GM19035 (cell line): ENCODE data around the gene GATA5.

Experiments used
- ATAC-seq: cut with Tn5 transposase; IDR thresholded peaks from one replicate; pipeline ENCODE4 v1.9.1; 2021; ENCODE audit not compliant: unreplicated experiment

Gene GATA5

DNA sequence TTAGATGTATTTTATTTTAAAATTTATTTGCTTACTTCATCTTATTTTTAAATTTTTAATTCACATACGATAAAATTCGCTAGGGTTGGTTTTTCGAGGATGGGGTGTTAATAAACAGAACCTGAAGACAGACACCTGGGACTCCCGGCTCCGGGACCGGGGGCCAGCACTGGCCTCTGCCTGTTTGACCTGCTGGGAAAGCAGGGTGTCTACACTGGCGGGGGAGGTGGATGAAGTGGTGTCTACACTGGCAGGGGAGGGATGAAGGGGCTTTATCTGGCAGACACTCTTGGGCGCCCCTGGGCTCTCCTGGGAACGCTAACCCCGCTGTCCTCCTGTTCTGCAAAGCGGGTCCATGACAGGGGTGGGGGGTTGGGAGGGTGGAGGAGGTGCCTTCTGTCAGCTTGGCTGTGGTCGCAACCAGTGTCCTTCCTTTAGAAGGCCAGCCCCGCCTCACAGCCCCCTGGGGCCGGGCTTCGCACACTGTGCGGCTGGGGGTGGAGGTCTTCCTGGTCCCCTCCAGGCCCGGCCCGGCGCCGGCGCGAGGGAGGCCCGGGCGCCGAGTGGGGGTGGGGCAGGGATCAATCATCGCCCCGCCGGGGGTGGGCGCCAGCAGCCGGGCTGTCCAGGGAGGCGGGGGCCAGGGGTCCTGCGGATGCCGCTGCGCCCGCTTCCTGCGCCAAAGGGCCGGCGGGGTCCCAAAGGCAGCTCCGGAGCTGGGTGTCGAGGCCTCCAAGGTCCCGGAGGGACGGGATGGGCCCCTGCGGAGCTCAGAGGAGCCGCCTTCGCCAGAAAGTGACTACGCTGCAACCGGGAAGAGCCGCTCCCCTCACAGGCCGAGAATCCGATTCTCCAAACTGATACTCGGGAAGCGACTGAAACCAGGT lies 1.8 kb downstream of the GATA5 start:
- ATAC-seq, result no peak

- no peak for ATAC-seq
These were observed 2.7 kb downstream of the GATA5 start for GRCh38 chr20:62472941-62473585.

DNA sequence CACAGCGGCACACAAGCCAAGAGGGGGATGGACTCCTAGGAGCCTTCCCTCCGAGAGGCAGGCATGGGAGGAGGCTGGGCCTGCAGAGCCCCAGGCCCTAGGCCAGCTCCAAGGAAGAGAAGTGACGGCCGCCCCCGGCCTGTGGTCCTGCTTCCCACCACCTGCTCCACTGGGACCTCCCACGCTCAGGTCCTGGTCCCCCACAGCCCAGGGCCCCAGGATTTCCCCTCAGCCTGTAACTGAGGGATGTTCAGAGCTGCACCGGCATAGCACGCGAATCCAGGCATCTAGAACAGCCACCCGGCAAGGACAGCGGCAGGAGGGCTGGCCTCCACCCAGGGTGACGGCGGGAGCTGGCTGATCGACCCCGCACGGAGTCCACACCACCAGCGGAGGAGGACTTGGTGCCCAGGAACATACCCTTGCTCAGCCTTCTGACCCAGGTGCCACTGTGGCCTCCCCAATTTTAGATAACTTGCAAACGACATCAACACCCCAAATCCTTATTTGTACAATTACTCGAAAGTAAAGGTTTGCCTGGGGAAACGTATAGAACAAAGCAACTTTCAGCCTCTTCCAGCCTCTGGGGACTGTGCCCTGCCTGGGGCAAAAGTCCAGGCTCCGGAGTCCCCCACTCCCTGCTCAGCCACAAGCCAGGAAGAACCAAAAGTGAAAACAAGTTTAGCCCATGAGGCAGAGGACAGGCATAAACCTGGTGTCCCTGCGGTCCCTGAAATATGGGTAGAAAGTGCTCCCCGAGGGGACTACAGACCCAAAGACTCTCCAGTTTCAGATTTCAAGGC lies 3.5 kb downstream of the GATA5 start:
- no peak for ATAC-seq

- no peak for ATAC-seq
These were observed 5.3 kb downstream of the GATA5 start for GRCh38 chr20:62470459-62470858.

DNA sequence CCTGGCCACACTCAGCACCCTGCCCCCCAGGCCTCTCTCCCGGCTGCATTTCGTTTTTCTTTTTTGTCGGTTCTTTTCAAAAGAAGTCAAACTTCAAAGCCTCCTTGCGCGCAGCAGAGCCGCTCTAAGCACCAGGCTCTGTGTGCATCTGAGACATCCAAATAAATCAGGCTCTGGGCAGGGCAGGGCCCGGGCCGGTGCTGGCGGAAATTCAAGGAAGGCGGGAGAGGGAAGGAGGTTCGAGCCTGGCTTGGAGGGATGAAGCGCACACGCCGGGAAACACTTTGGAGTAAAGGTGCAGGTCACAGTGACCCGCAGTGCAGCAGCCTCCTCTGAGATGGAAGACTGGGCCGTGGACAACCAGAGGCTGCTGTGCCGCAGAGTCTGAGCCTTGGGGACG lies 5.8 kb downstream of the GATA5 start:
- no peak for ATAC-seq

- ATAC-seq, result no peak
These were observed 6.4 kb downstream of the GATA5 start for GRCh38 chr20:62469352-62469751.

DNA sequence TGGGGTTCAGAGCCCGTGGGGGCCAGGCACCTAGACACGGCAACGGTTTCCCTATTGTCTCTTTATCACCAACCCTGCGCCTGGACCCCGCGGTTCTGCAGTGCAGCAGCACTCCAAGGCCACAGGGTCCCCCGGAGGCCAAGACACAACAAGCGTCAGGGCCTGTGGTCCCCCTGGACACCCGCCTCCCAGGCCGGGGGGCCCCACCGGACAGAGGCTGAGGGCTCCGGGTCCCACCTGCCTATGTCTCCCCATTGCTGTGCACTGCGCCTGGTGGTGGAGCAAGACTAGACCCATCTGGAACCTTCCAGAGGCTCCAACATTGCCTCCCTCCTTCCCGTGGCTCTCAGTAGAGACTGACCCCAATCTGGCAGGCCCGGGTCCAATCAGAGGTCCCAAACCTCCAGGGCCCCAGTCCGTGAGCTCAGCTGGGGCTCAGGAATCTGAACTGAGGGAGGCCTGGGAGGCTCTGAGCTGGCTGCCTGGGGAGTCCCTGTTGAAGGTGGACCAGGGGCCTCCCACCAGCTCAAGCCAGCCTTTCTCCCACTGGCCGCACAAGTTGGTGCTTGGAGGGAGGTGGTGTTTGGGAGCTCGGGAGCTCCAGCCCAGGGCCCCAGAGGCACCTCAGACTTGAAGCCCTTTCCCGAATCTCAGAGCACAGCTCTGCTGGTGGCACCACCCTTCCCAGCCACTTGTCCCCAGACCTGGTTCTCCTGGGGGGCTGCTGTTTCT lies 8.8 kb downstream of the GATA5 start:
- no peak for ATAC-seq

DNA sequence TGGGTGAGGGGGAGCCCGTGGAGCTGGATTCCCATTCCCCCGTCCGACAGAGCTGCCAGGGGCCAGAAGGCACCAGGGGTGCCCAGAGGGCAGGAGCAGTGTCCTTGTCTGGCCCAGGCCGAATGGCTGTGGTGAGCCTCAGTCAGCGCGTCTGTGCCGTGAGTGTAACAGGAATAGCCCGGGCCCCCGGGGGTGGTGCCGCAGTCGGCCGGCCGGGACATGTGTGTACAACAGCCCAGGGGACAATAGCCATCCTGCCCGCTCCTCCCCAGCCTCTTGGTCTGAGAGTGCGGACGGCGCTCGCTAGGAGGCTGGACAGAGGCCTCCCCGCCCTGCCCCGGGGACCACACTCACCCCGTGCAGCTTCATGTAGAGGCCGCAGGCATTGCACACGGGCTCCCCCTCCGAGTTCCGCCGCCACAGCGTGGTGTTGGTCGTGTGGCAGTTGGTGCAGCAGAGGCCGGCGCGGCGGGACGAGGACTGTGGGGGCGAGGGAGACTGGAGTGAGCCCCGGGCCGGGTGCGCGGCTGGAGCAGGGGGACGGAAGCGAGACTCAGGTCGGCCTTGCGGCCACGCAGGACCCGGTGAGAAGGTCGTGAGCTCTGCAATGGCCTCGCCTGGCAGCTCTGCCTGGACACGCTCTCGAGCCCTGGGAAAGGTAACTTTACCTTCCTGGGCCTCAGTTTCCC lies 9.6 kb downstream of the GATA5 start:
- no peak for ATAC-seq

DNA sequence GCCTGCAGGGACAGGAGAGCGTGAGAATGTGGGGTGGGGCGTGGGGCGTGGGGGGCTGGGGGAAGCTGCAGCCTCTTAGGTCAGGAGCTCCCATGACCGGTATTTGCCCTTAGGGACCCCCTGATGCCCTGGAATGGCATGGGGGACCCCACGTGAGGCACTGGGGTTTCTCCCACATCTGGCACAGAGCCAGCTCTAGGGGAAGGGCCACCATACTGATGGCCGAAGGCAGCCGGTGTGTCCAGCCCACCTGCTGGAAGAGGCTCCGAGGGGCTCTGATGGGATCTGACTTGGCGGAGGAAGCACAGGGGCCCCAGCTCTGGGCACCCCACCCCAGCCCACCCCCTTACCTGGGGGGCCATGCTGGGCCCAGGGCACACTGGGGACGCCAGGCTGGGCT lies 10.8 kb downstream of the GATA5 start:
- ATAC-seq, result no peak

DNA sequence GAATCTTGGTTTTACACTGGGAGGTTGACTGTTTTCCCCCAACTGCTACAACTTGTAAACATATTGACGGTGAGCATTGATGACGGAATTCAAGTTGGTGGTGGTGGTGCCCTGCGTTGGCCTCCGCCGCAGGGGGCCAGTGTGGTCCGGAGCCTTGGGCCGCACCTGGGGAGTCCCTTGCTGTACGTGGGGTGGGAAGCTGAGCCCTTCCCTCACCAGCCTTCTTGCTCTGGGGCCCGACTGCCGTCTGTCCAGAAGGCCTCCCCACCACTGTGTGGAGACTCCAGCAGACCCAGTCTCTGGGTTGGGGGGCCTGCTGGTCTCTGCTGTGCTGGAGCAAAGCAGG lies 11.4 kb downstream of the GATA5 start:
- no peak for ATAC-seq

DNA sequence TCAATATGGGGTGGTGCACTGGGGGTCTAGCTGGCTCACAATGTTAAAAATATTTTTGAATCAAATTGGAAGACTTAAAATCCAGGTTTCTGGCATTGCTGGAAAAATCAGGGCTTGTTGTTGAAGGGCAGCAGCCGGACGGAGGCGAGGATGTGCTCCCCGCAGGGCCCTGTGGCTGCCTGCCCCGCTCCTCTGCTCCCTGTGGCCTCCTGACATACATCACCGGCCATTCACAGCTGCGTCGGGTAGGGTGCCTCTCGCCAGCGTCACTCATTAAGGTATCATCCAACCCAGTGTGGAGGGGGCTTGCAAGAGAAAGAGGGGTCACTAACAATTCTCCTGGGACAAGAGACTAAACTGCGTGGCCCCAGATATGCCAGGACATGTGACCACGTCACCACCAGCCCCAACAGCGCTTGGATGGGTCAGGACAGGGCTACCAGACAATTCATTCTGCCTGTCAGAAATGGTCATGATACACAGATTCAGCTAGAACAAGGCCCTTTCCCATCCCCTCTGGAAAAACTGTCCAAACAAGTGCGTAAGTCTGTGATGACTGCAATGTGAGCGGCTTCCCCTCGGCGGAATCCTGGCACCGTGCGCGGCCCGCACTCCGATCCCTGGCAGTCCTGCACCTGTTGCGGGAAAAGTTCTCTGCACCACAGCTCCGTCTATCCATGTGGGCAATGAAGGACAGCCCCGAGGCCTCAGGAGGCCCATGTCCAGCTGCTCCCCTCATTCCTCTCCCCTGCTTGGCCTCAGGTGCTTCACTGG lies 12.0 kb downstream of the GATA5 start:
- ATAC-seq, result no peak

GRCh38 chr20:62462976-62463592 lies 12.7 kb downstream of the GATA5 start:
- ATAC-seq, result no peak

GRCh38 chr20:62461834-62462233 lies 14.0 kb downstream of the GATA5 start:
- no peak for ATAC-seq

- ATAC-seq, result no peak
These were observed 14.6 kb downstream of the GATA5 start for GRCh38 chr20:62461157-62461556.

GRCh38 chr20:62460678-62461077 lies 15.1 kb downstream of the GATA5 start:
- no peak for ATAC-seq

DNA sequence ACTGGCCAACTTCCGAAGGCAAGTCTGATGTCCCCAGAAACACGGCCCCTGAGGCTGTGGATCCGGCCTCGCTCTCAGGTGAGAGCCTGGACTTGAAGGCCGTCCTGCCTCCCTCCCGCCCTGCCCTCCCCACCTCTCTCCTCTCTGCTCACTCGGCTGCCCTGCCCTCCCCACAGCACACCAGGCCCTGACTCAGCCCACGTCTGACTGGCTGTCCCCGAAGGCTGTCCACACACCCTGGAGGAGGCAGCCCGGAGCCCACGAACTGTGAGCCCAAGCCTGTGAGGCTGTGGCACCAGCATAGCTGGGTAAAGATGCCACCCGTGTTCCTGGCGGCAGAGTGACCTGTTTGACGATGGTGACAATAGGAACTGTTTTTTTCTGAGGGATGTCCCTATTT lies 16.3 kb downstream of the GATA5 start:
- no peak for ATAC-seq

DNA sequence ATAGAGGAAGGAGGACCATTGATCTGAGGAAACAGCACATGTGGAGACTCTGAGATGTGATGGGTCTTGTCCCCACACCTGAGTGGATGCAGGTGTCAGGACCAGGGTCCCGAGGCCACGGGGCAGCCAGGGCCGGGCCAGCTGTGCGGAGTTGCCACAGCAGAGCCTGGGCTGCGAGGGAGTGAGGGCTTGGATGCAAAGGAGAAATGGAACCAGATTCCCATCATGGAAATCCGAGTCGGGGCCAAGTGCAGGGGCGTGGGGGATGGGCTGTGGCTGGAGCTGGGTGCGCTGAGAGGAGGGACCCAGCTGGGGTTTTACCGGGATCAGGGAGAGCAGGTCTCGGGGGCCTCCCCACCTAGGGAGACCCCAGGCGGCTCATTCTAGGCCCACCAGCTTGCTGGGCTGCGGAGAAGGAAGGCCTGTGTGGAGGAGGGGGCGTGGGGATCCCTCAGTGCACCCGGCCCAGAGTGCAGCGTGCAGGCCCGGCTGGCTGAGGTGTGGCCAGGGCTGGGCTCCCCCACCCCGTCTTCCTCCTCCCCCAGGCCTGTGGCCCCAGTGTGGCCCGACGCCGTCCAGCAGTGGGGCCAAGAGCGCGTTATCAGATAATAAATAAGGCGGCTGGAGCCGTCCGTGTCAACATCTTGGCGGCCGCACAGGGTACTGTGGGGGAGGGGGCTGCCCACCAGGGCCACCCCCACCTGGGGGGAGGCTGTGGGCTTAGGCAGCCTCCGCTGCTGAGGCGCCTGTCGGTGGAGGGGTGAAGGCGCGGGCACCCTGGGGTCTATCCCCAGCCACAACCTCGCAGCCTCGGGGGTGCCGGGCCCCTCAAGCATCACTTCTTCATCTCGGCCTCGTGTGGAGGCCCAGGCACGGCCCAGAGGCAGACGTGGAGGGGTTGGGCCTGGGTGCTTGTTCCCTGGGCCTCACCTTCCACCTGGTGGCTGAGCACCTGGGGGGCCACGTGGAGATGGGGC lies 17.2 kb downstream of the GATA5 start:
- no peak for ATAC-seq

DNA sequence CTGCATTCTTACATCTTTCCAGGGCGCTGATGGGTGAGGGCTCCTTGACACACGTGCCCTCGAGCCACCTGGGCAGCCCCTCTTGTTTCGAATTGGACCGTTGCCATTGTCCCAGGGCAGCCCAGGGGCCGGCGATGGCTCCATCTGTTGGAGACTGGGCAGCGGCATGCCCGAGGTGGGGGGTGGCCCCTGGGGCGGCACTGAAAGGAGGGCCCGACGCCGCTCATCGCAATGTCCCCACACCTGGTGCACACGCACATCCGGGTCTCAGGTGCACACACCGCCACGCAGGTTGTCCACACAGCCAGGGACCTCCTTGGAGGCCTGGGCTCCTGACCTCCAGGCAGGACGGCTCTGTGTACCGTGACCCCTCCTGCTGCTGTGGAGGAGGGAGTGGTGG lies 18.0 kb downstream of the GATA5 start:
- ATAC-seq, result no peak
